22Rv1 (cell line): ENCODE measurements around the gene MATN4.

ENCODE experiments used
- ZFX ChIP-seq: fragments of 450-650 bp; IDR thresholded peaks from 2 replicates; pipeline ENCODE4 v1.6.1; 2017; ENCODE audit warnings: antibody characterized with exemption, borderline replicate concordance
- TF ChIP-seq, protein P1 (sequence below): fragments of 450-650 bp; IDR thresholded peaks from 2 replicates; pipeline ENCODE4 v1.5.1; 2017; ENCODE audit warnings: mild to moderate bottlenecking

DNA sequence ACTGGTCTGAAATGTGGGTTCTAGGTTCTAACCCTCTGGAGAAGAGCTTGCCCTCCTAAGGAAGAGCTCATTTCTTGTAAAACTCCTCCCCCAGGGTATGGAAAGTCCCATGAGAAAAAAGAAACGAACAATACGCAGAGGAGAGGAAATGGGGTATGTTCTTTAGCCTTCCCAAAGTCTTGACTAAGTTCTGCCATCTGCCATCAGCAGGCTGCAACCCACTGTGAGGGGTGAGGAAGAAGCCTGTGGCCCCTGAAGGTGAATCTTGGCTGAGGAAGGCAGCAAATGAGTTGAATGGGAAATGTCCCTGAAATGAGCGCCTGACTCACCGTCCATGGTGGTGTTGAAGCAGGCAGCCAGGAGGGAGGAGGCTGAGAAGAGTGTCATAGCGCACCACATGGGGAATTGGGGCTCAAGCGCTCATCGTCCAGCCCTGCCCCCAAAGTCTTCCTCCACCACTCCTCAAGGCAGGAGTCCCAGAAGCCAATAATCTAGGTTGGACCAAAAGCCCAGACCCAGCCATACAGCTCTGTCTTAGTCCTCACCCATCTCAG lies 10.4 kb upstream of the MATN4 start:
- TF ChIP-seq, protein P1, sequence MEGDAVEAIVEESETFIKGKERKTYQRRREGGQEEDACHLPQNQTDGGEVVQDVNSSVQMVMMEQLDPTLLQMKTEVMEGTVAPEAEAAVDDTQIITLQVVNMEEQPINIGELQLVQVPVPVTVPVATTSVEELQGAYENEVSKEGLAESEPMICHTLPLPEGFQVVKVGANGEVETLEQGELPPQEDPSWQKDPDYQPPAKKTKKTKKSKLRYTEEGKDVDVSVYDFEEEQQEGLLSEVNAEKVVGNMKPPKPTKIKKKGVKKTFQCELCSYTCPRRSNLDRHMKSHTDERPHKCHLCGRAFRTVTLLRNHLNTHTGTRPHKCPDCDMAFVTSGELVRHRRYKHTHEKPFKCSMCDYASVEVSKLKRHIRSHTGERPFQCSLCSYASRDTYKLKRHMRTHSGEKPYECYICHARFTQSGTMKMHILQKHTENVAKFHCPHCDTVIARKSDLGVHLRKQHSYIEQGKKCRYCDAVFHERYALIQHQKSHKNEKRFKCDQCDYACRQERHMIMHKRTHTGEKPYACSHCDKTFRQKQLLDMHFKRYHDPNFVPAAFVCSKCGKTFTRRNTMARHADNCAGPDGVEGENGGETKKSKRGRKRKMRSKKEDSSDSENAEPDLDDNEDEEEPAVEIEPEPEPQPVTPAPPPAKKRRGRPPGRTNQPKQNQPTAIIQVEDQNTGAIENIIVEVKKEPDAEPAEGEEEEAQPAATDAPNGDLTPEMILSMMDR, result no peak
- no peak for TF ChIP-seq ZFX
